A549 (cell line): ENCODE data around the gene PDLIM7.

Experiments used
- CEBPB ChIP-seq, 2 experiments: fragments of >200 bp in 1 of 2; sonication (Bioruptor Twin) in 1 of 2; formaldehyde crosslinking in 1 of 2; IDR thresholded peaks; 2 replicates each; pipeline ENCODE4 v1.6.1; 2012 to 2016
- CHD2 ChIP-seq: fragments of 150-350 bp; IDR thresholded peaks from 2 replicates; pipeline ENCODE4 v1.6.1; 2014; ENCODE audit warnings: low read length; ENCODE audit not compliant: partially characterized antibody
- CHD4 ChIP-seq: fragments of 200-600 bp; sonication (generic); IDR thresholded peaks from 2 replicates; pipeline ENCODE4 v1.6.1; 2016; ENCODE audit warnings: antibody characterized with exemption, mild to moderate bottlenecking, borderline replicate concordance
- EP300 ChIP-seq, 2 experiments: fragments of >200 bp; sonication (Bioruptor Twin); formaldehyde crosslinking; IDR thresholded peaks; 2 replicates in 1 of 2; 3 replicates in 1 of 2; pipeline ENCODE4 v1.6.1; 2016 to 2017
- KDM1A ChIP-seq: fragments of 200-600 bp; sonication (generic); IDR thresholded peaks from 2 replicates; pipeline ENCODE4 v1.6.1; 2016; ENCODE audit warnings: low read depth, mild to moderate bottlenecking
- POLR2A ChIP-seq: IDR thresholded peaks from 2 replicates; pipeline ENCODE4 v1.6.1; 2012; ENCODE audit warnings: mild to moderate bottlenecking, low read length
- SMC3 ChIP-seq: fragments of >200 bp; sonication (Bioruptor Twin); formaldehyde crosslinking; IDR thresholded peaks from 3 replicates; pipeline ENCODE4 v1.6.1; 2018; ENCODE audit warnings: inconsistent platforms
- TF ChIP-seq, protein P1 (sequence below): fragments of >200 bp; sonication (Bioruptor Twin); formaldehyde crosslinking; IDR thresholded peaks from 3 replicates; pipeline ENCODE4 v1.5.1; 2016
- TF ChIP-seq, protein P2 (sequence below): fragments of 200-600 bp; sonication (generic); IDR thresholded peaks from 2 replicates; pipeline ENCODE4 v1.6.1; 2016; ENCODE audit warnings: antibody characterized with exemption, mild to moderate bottlenecking, moderate library complexity
- TF ChIP-seq, protein P3 (sequence below): IDR thresholded peaks from 2 replicates; pipeline ENCODE4 v1.6.1; 2012

DNA sequence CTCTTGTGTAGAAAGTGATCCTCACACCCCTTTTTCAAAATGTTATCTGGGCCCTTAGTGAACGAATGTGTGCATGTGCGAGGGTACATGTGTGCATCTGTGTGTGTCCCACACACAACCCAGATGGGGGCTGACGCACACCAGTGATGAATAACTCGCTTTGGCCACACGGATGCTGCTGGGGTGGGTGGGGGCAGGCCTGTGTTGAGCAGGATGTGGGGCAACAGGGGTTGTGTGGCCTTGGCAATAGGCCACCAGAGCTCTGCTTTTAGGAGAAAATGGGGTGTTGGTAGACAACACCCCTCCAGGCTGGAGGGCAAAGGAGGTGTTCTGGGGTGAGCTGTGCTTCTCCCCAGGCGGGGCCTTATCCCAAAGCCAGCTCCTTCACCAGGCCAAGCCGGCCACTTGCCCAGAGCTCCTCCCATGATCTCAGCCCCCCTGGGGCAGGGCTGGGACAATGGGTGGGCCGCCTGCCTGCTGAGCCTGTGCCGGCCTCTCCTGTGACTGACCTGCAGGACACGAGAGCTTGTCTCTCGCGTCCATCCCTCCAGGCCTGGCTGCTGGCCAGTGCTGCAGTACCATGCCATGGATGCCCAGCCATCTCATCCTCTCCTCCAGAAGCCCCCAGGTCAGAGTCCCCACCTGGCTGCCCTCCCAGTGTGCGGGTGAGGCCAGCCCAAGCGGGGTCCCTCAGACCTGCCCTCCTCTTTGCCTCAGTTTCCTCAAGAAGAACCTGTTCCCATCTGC is 25.6 kb downstream of the PDLIM7 start:
- TF ChIP-seq CHD2 (no peak), EP300 (IDR thresholded peaks at IDR 0.05) (no peak), SMC3 (no peak), POLR2A (no peak), CHD4 (no peak), CEBPB (IDR thresholded peaks at IDR 0.05) (no peak), KDM1A (no peak)
- TF ChIP-seq, protein P1, sequence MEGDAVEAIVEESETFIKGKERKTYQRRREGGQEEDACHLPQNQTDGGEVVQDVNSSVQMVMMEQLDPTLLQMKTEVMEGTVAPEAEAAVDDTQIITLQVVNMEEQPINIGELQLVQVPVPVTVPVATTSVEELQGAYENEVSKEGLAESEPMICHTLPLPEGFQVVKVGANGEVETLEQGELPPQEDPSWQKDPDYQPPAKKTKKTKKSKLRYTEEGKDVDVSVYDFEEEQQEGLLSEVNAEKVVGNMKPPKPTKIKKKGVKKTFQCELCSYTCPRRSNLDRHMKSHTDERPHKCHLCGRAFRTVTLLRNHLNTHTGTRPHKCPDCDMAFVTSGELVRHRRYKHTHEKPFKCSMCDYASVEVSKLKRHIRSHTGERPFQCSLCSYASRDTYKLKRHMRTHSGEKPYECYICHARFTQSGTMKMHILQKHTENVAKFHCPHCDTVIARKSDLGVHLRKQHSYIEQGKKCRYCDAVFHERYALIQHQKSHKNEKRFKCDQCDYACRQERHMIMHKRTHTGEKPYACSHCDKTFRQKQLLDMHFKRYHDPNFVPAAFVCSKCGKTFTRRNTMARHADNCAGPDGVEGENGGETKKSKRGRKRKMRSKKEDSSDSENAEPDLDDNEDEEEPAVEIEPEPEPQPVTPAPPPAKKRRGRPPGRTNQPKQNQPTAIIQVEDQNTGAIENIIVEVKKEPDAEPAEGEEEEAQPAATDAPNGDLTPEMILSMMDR, result no peak
- TF ChIP-seq, protein P2, sequence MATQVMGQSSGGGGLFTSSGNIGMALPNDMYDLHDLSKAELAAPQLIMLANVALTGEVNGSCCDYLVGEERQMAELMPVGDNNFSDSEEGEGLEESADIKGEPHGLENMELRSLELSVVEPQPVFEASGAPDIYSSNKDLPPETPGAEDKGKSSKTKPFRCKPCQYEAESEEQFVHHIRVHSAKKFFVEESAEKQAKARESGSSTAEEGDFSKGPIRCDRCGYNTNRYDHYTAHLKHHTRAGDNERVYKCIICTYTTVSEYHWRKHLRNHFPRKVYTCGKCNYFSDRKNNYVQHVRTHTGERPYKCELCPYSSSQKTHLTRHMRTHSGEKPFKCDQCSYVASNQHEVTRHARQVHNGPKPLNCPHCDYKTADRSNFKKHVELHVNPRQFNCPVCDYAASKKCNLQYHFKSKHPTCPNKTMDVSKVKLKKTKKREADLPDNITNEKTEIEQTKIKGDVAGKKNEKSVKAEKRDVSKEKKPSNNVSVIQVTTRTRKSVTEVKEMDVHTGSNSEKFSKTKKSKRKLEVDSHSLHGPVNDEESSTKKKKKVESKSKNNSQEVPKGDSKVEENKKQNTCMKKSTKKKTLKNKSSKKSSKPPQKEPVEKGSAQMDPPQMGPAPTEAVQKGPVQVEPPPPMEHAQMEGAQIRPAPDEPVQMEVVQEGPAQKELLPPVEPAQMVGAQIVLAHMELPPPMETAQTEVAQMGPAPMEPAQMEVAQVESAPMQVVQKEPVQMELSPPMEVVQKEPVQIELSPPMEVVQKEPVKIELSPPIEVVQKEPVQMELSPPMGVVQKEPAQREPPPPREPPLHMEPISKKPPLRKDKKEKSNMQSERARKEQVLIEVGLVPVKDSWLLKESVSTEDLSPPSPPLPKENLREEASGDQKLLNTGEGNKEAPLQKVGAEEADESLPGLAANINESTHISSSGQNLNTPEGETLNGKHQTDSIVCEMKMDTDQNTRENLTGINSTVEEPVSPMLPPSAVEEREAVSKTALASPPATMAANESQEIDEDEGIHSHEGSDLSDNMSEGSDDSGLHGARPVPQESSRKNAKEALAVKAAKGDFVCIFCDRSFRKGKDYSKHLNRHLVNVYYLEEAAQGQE, result no peak
- TF ChIP-seq, protein P3, sequence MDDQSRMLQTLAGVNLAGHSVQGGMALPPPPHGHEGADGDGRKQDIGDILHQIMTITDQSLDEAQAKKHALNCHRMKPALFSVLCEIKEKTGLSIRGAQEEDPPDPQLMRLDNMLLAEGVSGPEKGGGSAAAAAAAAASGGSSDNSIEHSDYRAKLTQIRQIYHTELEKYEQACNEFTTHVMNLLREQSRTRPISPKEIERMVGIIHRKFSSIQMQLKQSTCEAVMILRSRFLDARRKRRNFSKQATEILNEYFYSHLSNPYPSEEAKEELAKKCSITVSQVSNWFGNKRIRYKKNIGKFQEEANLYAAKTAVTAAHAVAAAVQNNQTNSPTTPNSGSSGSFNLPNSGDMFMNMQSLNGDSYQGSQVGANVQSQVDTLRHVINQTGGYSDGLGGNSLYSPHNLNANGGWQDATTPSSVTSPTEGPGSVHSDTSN, result no peak
